ENCODE data around the gene DNAH7.

Gene DNAH7

GRCh38 chr2:196076778-196077568, 8.3 kb upstream of the DNAH7 start:
- no peak for DNase-seq

- DNase-seq = no peak
Measured at GRCh38 chr2:196075196-196075595, 6.6 kb upstream of the DNAH7 start.

- DNase-seq = no peak
Measured at GRCh38 chr2:196074631-196075030, 6.0 kb upstream of the DNAH7 start.

- no peak for DNase-seq
Measured at GRCh38 chr2:196073521-196073920, 4.9 kb upstream of the DNAH7 start.

GRCh38 chr2:196067088-196067382, 1.6 kb downstream of the DNAH7 start:
- no peak for DNase-seq

GRCh38 chr2:196066291-196067087, 2.1 kb downstream of the DNAH7 start:
- DNase-seq = no peak

GRCh38 chr2:196063773-196064172, 4.9 kb downstream of the DNAH7 start:
- no peak for DNase-seq

GRCh38 chr2:196059491-196059960, 9.1 kb downstream of the DNAH7 start:
- no peak for DNase-seq

GRCh38 chr2:196054631-196055030, 14.0 kb downstream of the DNAH7 start:
- DNase-seq = no peak

GRCh38 chr2:196046123-196046917, 22.3 kb downstream of the DNAH7 start:
- no peak for DNase-seq

- DNase-seq = no peak
Measured at GRCh38 chr2:196041786-196042185, 26.9 kb downstream of the DNAH7 start.

- DNase-seq = no peak
Measured at GRCh38 chr2:196040218-196040617, 28.4 kb downstream of the DNAH7 start.

- DNase-seq = no peak
Measured at GRCh38 chr2:196036442-196036841, 32.2 kb downstream of the DNAH7 start.

- DNase-seq = no peak
Measured at GRCh38 chr2:196018037-196018436, 50.6 kb downstream of the DNAH7 start.

GRCh38 chr2:196012314-196012713, 56.3 kb downstream of the DNAH7 start:
- DNase-seq = no peak

- DNase-seq = no peak
Measured at GRCh38 chr2:196000551-196000950, 68.1 kb downstream of the DNAH7 start.

- no peak for DNase-seq
Measured at GRCh38 chr2:195998070-195998469, 70.6 kb downstream of the DNAH7 start.

GRCh38 chr2:195995499-195995898, 73.1 kb downstream of the DNAH7 start:
- no peak for DNase-seq

GRCh38 chr2:195993623-195994022, 75.0 kb downstream of the DNAH7 start:
- DNase-seq = no peak

- DNase-seq = no peak
Measured at GRCh38 chr2:195985741-195986140, 82.9 kb downstream of the DNAH7 start.

- DNase-seq = no peak
Measured at GRCh38 chr2:195984923-195985726, 83.5 kb downstream of the DNAH7 start.

GRCh38 chr2:195967336-195967735, 101.3 kb downstream of the DNAH7 start:
- DNase-seq = no peak

GRCh38 chr2:195961873-195962272, 106.8 kb downstream of the DNAH7 start:
- no peak for DNase-seq

Measured in cerebellar nuclear complex (tissue), 1 donor.